Measurements from ENCODE around the gene KLHL35.

DNA sequence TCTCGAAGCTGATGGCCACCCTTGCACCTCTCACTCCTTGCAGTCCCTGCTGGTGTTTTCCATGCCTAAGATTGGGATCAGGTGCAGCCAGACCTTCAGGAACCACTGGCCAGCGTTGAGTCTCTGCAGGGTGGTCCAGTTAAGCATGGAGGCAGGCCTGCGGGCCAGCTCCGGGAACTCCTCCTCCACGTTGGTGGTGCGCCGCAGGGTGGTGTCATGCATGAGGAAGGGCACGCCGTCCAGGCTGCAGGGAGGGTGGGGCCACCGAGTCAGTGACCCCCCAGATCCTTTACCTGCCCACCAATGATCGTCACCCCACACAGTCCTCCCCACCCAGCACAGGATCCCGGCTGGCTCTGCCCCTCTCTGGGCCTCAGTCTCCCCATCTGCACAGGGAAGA lies 10.0 kb upstream of the KLHL35 start:
- TF ChIP-seq, protein P1, sequence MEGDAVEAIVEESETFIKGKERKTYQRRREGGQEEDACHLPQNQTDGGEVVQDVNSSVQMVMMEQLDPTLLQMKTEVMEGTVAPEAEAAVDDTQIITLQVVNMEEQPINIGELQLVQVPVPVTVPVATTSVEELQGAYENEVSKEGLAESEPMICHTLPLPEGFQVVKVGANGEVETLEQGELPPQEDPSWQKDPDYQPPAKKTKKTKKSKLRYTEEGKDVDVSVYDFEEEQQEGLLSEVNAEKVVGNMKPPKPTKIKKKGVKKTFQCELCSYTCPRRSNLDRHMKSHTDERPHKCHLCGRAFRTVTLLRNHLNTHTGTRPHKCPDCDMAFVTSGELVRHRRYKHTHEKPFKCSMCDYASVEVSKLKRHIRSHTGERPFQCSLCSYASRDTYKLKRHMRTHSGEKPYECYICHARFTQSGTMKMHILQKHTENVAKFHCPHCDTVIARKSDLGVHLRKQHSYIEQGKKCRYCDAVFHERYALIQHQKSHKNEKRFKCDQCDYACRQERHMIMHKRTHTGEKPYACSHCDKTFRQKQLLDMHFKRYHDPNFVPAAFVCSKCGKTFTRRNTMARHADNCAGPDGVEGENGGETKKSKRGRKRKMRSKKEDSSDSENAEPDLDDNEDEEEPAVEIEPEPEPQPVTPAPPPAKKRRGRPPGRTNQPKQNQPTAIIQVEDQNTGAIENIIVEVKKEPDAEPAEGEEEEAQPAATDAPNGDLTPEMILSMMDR (conservative IDR thresholded peaks at IDR 0.05; ENCODE audit: low read length) = no peak
- no peak for TF ChIP-seq EZH2phosphoT487 (IDR thresholded peaks at IDR 0.05; ENCODE audit: borderline replicate concordance, low read depth, low read length)
